Erythroblast (primary cell): ENCODE measurements around the gene GBF1.

Experiments used
- GATA1 ChIP-seq: IDR thresholded peaks from 2 replicates; pipeline ENCODE4 v1.6.1; 2011; ENCODE audit warnings: low read depth, mild to moderate bottlenecking, control low read depth, low read length, moderate library complexity
- POLR2A ChIP-seq: IDR thresholded peaks from 2 replicates; pipeline ENCODE4 v1.6.1; 2011; ENCODE audit warnings: mild to moderate bottlenecking, low read length

- TF ChIP-seq POLR2A = no peak
- TF ChIP-seq GATA1 = no peak
Observed at GRCh38 chr10:102229810-102230263, 15.5 kb upstream of the GBF1 start.
